Subcutaneous abdominal adipose tissue (tissue), 5 donors: ENCODE data around the gene C19orf81.
"Not testable (repeated sequence)": the region's sequence is repeated elsewhere in the genome, so short reads cannot be mapped to it uniquely, and the experiment has no call there.

Experiments
- H3K27ac ChIP-seq: one replicate; pipeline ENCODE4 v1.7.0; 2013; ENCODE audit warnings: low read depth, mild to moderate bottlenecking, inconsistent platforms, low read length, moderate library complexity
- H3K27me3 ChIP-seq, 5 donors: one replicate each; pipeline ENCODE4 v1.7.0; 2013; ENCODE audit warnings: low read length in 5 of 5, inconsistent platforms in 1 of 5; ENCODE audit not compliant: control insufficient read depth in 5 of 5, insufficient read depth in 4 of 5
- H3K36me3 ChIP-seq, 5 donors: one replicate each; pipeline ENCODE4 v1.7.0; 2013; ENCODE audit warnings: low read length in 5 of 5; ENCODE audit not compliant: control insufficient read depth in 5 of 5, insufficient read depth in 5 of 5
- H3K4me1 ChIP-seq, 5 donors: one replicate each; pipeline ENCODE4 v1.7.0; 2013; ENCODE audit warnings: low read length in 5 of 5, mild to moderate bottlenecking in 3 of 5, moderate library complexity in 1 of 5; ENCODE audit not compliant: control insufficient read depth in 5 of 5, insufficient read depth in 5 of 5
- H3K4me3 ChIP-seq, 5 donors: one replicate each; pipeline ENCODE4 v1.7.0; 2013; ENCODE audit warnings: low read length in 5 of 5, low read depth in 1 of 5
- H3K9ac ChIP-seq, 5 donors: one replicate each; pipeline ENCODE4 v1.7.0; 2013; ENCODE audit warnings: low read length in 5 of 5, mild to moderate bottlenecking in 4 of 5, moderate library complexity in 3 of 5
- H3K9me3 ChIP-seq, 5 donors: one replicate each; pipeline ENCODE4 v1.7.0; 2013; ENCODE audit warnings: low read length in 5 of 5; ENCODE audit not compliant: control insufficient read depth in 5 of 5
- donor health status: healthy.
- donor health status: healthy.
- donor health status: healthy.
- donor health status: healthy.
- donor health status: healthy.

The C19orf81 gene

DNA sequence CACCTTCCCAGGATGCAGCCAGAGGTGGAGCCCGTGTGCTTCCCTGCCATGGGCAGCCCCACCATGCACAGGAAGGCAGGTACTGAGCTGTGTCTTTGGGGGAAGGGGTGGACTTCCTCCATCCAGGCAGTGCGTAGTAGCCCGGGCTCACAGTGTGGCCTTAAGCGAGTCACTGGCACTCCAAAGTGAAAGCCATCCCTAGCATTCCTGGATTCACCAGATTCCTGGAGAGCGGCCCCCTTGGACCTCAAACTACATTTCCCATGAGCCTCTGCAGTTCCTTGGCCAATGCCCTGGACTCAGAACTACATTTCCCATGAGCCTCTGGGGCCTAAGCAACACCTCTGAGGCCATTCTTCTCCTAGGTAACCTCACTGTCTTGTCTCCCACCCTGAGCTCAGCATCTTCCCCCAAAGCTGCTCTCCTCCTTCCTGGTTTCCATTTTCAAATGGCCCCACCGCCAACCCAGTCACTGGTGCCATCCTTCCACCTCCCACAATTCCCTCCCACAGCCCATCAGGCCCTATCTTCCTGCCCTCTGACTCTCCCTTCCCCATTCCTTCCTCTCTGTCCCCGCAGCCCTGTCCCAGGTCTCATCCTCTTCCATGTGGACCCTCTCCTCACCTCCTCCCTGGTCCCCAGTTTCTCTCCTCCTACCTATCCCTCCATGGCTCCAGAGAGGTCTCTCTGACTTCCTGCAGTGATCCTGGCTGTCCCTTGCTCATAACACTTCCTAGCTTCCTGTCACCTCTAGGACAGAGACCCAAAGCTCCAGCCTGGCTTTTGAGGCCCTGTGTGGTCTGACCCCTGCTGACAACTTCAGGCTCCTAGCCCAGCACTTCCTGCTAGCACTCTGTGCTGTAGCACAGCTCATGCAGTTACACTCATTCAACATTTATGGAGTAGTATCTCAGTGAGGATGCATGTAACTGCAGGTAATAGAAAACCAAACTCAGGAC lies at the start of gene C19orf81:
TSS of gene C19orf81 (plus strand) at position 13 of the 959 bp plus-strand sequence. CDS start at position 13, 0 bp downstream.
- no peak within 1 kb of the TSS for H3K27ac ChIP-seq
- H3K36me3 ChIP-seq = no peaks in the 10 kb centered on the region
- no peaks in the 10 kb centered on the region for H3K4me1 ChIP-seq
- H3K9ac ChIP-seq = no peak within 1 kb of the TSS
- peaks cover 7 to 31% (median 19%) of the 10 kb centered on the region in 5 donors for H3K27me3 ChIP-seq
- H3K9me3 ChIP-seq = peaks cover 0 to 7% (median 3%) of the 10 kb centered on the region in 5 donors
- no peak within 1 kb of the TSS for H3K4me3 ChIP-seq

DNA sequence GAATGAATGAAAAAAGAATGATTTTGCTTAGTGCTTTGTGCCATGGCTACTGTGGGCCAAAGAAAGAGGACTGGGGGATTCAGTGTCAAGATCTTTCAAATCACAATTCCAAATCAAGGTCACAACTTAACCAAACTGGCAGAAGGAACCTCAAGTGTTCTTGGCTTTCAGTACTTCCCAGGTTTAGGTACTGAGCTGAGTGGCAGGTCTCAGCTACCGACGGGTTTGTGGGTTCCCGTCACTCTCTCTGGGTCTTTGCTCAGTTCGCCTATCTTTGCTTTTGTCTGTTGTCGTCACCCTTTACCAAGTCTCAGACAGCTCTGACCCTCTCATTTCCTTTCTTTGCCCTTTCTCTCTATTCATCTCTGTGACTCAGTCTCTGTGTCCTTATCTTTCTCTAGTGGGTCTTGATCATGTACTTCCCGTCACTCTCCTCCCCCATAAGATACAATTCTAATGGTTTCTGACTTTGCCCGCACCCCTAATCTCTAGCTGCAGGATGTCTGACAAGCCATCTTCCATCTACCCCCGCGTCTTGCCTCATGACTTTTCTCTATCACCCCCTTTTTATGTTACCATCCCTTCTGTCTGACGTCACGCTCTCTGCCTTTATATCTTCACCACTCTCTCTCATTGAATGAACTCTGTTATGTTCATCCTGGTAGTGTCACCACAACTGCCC lies 47.7 kb upstream of the C19orf81 start:
- Histone ChIP-seq H3K9ac (no peak overlapping the region), H3K4me1 (no peaks in the 10 kb centered on the region), H3K36me3 (no peaks in the 10 kb centered on the region), H3K27ac (no peak overlapping the region), H3K27me3 (peaks cover 6 to 16% (median 11%) of the 10 kb centered on the region in 5 donors), H3K4me3 (no peak overlapping the region), H3K9me3 (no peaks in the 10 kb centered on the region)

DNA sequence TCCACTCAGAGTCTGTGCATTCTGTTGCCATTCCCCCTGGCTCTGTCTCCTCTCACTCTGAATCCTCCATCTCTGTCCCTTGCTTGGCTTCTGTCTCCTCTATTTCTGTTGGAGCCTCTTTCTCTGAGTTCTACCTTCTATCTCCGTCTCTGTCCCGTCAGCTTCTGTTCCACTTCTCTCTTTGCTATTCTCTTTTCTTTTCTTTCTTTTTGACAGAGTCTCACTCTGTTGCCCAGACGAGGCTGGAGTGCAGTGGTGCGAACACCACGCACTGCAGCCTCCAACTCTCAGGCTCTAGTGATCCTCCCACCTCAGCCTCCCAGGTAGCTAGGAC lies 47.2 kb upstream of the C19orf81 start:
- H3K27me3 ChIP-seq = peaks cover 6 to 18% (median 13%) of the 10 kb centered on the region in 5 donors
- no peaks in the 10 kb centered on the region for H3K9me3 ChIP-seq
- H3K27ac ChIP-seq = no peak overlapping the region
- no peak overlapping the region for H3K4me3 ChIP-seq
- H3K9ac ChIP-seq = no peak overlapping the region
- no peaks in the 10 kb centered on the region for H3K36me3 ChIP-seq
- H3K4me1 ChIP-seq = no peaks in the 10 kb centered on the region

DNA sequence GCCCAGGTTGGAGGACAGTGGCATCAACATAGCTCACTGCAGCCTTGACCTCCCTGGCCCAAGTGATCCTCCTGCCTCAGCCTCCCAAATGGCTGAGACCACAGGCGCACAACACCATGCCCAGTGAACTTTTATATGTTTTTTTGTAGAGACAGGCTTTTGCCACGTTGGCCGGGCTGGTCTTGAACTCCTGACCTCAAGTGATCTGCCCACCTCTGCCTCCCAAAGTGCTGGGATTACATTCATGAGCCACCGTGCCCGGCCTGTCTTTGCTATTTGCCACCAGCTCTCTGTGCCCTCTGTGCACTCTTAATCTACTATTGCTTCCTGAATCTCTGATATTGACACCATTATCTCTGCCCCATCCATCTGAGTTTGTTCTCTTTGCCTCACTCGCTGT lies 46.7 kb upstream of the C19orf81 start:
- Histone ChIP-seq H3K27ac (no peak overlapping the region), H3K9ac (no peak overlapping the region), H3K4me1 (no peaks in the 10 kb centered on the region), H3K27me3 (peaks cover 6 to 22% (median 17%) of the 10 kb centered on the region in 5 donors), H3K36me3 (no peaks in the 10 kb centered on the region), H3K9me3 (peaks cover 0 to 3% (median 0%) of the 10 kb centered on the region in 5 donors), H3K4me3 (no peak overlapping the region)

DNA sequence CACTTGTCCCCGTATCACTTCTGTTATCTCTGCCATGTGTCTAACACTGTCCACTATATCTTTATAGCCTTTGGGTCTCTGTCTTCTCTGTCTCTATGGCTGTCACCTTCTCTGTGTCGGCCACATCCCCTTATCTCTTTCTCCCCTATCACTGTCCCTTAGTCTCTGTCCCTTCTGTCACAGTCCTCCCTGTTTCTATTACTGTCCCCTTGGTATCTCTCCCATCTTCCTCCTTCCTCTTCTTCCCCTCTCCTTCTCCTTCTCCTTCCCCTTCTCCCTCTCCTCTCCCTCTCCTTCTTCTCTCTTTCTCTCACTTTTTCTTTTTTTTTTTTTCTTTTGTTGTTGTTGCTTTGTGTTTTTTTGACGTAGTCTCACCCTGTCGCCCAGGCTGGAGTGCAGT lies 46.3 kb upstream of the C19orf81 start:
- peaks cover 6 to 22% (median 18%) of the 10 kb centered on the region in 5 donors for H3K27me3 ChIP-seq
- H3K9ac ChIP-seq = no peak overlapping the region

DNA sequence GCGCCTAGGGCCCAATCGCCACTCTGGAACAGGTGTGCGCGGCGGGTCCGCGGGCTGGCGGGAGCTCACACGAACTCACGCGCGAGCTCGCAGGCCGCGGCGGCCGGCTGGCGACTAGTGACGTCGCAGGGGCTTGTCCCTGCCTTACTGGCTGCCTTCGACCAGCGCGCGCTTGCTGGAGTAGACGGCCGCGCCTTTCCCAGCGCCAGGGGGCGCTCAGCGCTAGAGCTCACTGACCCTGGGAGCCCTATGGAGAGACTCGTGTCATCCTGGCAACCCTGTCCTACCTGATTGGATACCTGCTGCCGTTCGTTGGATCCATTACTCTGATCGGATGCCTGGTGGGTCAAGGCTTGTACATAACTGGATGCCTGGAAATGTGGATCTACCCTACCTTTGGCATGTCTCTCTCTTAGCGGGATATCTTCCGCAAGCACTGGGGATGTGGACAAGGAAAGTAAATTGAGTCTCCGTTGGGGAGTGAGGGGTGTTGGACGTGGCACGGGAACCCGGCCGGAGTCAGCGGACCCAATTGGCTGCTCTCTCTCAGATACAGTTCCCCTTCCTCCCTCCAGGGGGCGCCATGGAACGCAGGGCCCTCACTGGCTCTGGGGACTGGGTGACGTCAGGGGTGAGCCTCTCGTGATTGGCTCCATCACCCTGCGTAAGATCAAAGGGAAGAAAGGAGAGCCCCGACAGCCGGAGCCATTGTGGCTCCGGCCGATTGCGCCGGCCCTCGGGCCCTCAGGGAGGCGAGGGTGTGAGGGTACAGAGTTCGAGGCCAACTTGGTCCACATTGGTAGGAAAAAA lies 44.8 kb upstream of the C19orf81 start:
- H3K27me3 ChIP-seq = peaks cover 6 to 22% (median 18%) of the 10 kb centered on the region in 5 donors
- H3K9me3 ChIP-seq, H3K27ac ChIP-seq, H3K4me1 ChIP-seq, H3K4me3 ChIP-seq, H3K9ac ChIP-seq, H3K36me3 ChIP-seq: not testable (repeated sequence)

More for the DNA sequence above, 46.3 kb upstream of the C19orf81 start:
- Histone ChIP-seq H3K36me3 (no peaks in the 10 kb centered on the region), H3K4me1 (peaks cover 0 to 4% (median 0%) of the 10 kb centered on the region in 5 donors), H3K4me3 (no peak overlapping the region), H3K27ac (no peak overlapping the region), H3K9me3 (peaks cover 0 to 4% (median 0%) of the 10 kb centered on the region in 5 donors)

DNA sequence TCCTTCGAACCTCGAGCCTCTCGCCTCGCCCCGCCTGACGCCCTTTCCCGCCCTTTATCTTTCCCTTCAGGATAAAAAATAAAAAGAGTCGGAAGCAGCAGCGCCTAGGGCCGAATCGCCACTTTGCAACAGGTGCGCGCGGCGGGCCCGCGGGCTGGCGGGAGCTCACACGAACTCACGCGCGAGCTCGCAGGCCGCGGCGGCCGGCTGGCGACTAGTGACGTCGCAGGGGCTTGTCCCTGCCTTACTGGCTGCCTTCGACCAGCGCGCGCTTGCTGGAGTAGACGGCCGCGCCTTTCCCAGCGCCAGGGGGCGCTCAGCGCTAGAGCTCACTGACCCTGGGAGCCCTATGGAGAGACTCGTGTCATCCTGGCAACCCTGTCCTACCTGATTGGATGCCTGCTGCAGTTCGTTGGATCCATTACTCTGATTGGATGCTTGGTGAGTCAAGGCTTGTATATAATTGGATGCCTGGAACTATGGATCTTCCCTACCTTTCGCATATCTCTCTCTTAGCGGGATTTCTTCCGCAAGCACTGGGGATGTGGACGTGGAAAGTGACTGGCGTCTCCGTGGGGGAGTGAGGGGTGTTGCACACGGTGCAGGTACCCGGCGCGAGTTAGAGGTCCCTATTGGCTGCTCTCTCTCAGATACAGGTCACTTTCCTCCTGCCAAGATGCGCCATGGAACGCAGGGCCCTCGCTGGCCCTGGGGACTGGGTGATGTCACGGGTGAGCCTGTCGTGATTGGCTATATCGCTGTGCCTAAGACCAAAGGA lies 43.0 kb upstream of the C19orf81 start:
- H3K27me3 ChIP-seq = peaks cover 6 to 20% (median 18%) of the 10 kb centered on the region in 5 donors
- not testable (repeated sequence) for H3K4me1 ChIP-seq, H3K9ac ChIP-seq, H3K4me3 ChIP-seq, H3K9me3 ChIP-seq, H3K36me3 ChIP-seq, H3K27ac ChIP-seq

DNA sequence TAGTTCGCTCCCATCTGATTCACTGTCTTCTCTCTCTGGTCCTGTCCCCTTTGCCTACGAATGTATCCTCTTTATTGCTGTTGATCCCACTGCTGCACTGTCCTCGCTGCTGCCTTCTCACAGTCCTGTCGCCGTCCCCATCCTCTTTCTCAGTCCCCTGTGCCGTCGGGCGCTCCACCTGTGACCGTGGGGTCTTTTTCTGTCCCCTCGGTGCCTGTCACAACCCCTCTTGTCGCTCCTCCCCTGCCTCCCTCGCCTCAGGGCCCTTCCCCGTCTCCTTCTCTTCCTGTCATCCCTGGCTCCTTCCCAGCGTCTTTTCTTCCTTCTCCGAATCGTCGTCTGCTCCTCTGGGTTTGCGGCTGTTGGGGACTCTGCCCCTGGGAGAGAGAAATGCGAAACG lies 41.9 kb upstream of the C19orf81 start:
- peaks cover 0 to 13% (median 11%) of the 10 kb centered on the region in 5 donors for H3K27me3 ChIP-seq

More for the DNA sequence above, 41.9 kb upstream of the C19orf81 start:
- peaks cover 0 to 9% (median 5%) of the 10 kb centered on the region in 5 donors for H3K4me1 ChIP-seq
- H3K9me3 ChIP-seq = peaks cover 0 to 4% (median 0%) of the 10 kb centered on the region in 5 donors
- no peaks in the 10 kb centered on the region for H3K36me3 ChIP-seq
- no peak overlapping the region for H3K9ac ChIP-seq
- peak overlapping the region in 1 of 5 donors; percentile 23 for H3K4me3 ChIP-seq
- no peak overlapping the region for H3K27ac ChIP-seq
